Sigmoid colon (tissue), 4 donors: ENCODE measurements around the gene FUT7.

Source experiments
- POLR2A ChIP-seq, 2 donors: fragments of 450-650 bp; IDR thresholded peaks; one replicate each; pipeline ENCODE4 v1.6.1; 2016; ENCODE audit warnings: antibody characterized with exemption in 2 of 2, mild to moderate bottlenecking in 2 of 2, moderate library complexity in 2 of 2
- POLR2AphosphoS5 ChIP-seq, 4 donors: sonication (generic); formaldehyde crosslinking; IDR thresholded peaks; one replicate each; pipeline ENCODE4 v1.6.1; 2017; ENCODE audit warnings: antibody characterized with exemption in 4 of 4
- TF ChIP-seq, protein P1 (sequence below), 4 experiments: fragments of 450-650 bp in 3 of 4; fragments of 200-600 bp in 1 of 4; IDR thresholded peaks; one replicate each; pipeline ENCODE4 v1.5.1; 2016 to 2019; ENCODE audit warnings: antibody characterized with exemption in 4 of 4, mild to moderate bottlenecking in 3 of 4, moderate library complexity in 2 of 4

DNA sequence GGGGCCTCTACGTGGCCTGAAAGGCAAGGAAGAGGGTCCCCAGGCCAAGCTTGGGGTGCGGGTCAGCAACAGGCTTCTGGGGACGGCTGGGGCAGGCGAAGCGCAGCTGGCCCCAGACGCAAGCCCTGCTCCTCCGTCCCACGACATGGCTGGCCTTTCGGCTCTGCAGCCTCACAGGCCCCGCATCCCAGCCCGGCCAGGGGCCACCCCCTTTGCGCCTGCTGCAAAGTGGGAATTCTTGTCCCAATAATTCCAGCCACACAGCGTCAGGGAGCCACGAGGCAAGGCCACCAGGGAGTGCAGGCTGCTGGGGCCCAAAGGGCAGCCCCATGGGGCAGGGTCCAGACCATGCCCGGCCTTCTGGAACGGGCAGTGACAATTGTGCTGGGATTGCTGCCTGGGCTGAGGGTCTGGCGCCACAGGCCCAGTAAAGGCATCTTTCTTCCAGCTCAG, 23.1 kb upstream of the FUT7 start:
- TF ChIP-seq POLR2AphosphoS5 (IDR thresholded peaks at IDR 0.05) (no peak), POLR2A (IDR thresholded peaks at IDR 0.05) (no peak)
- TF ChIP-seq, protein P1, sequence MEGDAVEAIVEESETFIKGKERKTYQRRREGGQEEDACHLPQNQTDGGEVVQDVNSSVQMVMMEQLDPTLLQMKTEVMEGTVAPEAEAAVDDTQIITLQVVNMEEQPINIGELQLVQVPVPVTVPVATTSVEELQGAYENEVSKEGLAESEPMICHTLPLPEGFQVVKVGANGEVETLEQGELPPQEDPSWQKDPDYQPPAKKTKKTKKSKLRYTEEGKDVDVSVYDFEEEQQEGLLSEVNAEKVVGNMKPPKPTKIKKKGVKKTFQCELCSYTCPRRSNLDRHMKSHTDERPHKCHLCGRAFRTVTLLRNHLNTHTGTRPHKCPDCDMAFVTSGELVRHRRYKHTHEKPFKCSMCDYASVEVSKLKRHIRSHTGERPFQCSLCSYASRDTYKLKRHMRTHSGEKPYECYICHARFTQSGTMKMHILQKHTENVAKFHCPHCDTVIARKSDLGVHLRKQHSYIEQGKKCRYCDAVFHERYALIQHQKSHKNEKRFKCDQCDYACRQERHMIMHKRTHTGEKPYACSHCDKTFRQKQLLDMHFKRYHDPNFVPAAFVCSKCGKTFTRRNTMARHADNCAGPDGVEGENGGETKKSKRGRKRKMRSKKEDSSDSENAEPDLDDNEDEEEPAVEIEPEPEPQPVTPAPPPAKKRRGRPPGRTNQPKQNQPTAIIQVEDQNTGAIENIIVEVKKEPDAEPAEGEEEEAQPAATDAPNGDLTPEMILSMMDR (IDR thresholded peaks at IDR 0.05), result no peak
